IPS DF 6.9 (cell line): Measurements from ENCODE around the gene HERPUD1.
"Not testable (repeated sequence)": the region's sequence is repeated elsewhere in the genome, so short reads cannot be mapped to it uniquely, and the experiment has no call there.

ENCODE experiments used
- DNase-seq: peaks from one replicate; pipeline ENCODE4 v3.0.0-alpha.2; 2013; ENCODE audit warnings: low read depth, low spot score
- H3K27ac ChIP-seq: one replicate; pipeline ENCODE4 v1.5.1; 2013; ENCODE audit warnings: low read length, control low read depth
- H3K27me3 ChIP-seq: 2 replicates; pipeline ENCODE4 v1.6.1; 2013; ENCODE audit warnings: mild to moderate bottlenecking, low read length; ENCODE audit not compliant: control insufficient read depth, insufficient read depth
- H3K36me3 ChIP-seq: 2 replicates; pipeline ENCODE4 v1.6.1; 2013; ENCODE audit warnings: low read length; ENCODE audit not compliant: control insufficient read depth, insufficient read depth
- H3K4me1 ChIP-seq: 2 replicates; pipeline ENCODE4 v1.6.1; 2013; ENCODE audit warnings: low read length; ENCODE audit not compliant: control insufficient read depth, insufficient read depth
- H3K4me3 ChIP-seq: 2 replicates; pipeline ENCODE4 v1.5.1; 2013; ENCODE audit warnings: mild to moderate bottlenecking, low read length
- H3K9me3 ChIP-seq: 2 replicates; pipeline ENCODE4 v1.6.1; 2013; ENCODE audit warnings: low read length, inconsistent platforms; ENCODE audit not compliant: control insufficient read depth, insufficient read depth
- WGBS: extraction: QIAGEN DNeasy Blood & Tissue Kit; methylation state at CpG from one replicate; pipeline ENCODE4 v1.1.7; 2013; ENCODE audit warnings: mixed read lengths, missing lambda C conversion rate; ENCODE audit not compliant: insufficient read length, insufficient coverage; 5-methylcytosine and 5-hydroxymethylcytosine counted together

Gene HERPUD1

DNA sequence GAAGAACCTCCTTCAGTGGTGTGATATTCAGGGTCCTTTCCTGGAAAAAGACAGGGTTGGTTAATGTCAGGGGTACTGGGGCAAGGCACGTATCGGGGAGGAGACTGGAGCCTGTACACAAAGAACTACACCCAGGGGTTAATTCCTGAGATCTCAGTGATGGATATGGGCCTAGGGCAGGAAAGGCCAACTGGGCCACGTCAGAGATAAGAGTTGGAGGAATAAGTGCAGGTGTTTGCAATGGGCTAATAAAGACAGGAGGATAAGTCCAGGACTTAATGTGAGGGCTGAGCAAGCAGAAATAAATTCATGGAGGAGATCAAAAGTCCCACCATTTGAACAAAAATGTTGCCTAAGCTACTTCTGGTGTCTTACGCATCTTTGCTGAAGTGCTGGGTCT, 10.4 kb upstream of the HERPUD1 start:
- Histone ChIP-seq H3K36me3 (no peaks in the 10 kb centered on the region), H3K4me3 (no peak overlapping the region), H3K9me3 (no peaks in the 10 kb centered on the region), H3K4me1 (no peaks in the 10 kb centered on the region), H3K27ac (no peak overlapping the region), H3K27me3 (no peaks in the 10 kb centered on the region)
- no peak for DNase-seq
- WGBS, result no CpG with 5 or more reads among the region's 4 CpGs

DNA sequence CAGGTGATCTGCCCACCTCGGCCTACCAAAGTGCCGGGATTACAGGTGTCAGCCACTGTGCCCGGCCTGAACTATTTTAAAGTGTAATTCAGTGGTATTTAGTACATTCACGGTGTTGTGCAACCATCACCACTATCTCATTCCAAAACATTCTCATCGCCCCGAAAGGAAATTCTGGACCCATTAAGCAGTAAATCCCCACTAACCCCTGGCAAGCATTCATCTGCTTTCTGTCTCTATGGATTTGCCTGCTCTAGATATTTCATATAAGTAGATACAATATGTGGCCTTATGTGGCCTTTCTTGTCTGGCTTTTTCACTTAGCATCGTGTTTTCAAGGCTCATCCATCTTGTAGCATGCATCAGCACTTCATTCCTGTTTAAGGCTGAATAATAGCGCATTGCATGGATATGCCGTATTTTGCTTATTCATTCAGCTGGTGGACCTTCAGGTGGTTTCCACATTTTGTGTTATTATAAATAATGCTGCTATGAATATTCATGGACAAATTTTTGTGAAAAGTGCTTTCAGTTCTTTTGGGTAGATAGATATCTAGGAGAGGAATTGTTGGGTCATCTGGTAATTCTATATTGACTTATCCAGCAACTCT, 8.4 kb upstream of the HERPUD1 start:
- Histone ChIP-seq H3K27me3 (no peaks in the 10 kb centered on the region), H3K4me1 (no peaks in the 10 kb centered on the region), H3K27ac (no peak overlapping the region), H3K36me3 (no peaks in the 10 kb centered on the region), H3K9me3 (no peaks in the 10 kb centered on the region), H3K4me3 (no peak overlapping the region)
- WGBS, result no CpG with 5 or more reads among the region's 9 CpGs
- no peak for DNase-seq

DNA sequence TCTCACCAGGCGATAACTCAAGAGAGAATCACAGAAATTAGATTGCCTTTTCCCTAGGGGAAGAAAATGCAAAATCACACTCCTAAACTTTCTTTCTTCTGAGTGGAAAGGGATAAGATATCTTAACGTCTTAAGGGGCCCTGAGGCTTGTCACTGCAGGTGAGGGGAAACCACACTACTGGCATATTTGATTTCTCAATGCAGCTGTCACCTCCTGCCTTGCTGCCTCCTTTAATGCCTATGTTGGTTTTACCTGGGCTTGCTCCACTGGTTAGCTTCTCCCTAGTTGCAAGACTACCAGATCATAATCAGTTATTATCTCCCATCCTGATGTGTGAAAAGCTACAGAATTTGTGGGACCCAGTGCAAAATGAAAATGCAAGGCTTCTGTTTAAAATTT, 4.5 kb upstream of the HERPUD1 start:
- H3K27ac ChIP-seq, result no peak overlapping the region
- H3K9me3 ChIP-seq, result no peaks in the 10 kb centered on the region
- H3K27me3 ChIP-seq, result no peaks in the 10 kb centered on the region
- no CpG with 5 or more reads among the region's 2 CpGs for WGBS
- no peak overlapping the region for H3K4me3 ChIP-seq
- DNase-seq, result no peak
- H3K4me1 ChIP-seq, result 0 out of 2 replicates have a peak, but pooled peaks cover 2% of the 10 kb centered on the region
- no peaks in the 10 kb centered on the region for H3K36me3 ChIP-seq

DNA sequence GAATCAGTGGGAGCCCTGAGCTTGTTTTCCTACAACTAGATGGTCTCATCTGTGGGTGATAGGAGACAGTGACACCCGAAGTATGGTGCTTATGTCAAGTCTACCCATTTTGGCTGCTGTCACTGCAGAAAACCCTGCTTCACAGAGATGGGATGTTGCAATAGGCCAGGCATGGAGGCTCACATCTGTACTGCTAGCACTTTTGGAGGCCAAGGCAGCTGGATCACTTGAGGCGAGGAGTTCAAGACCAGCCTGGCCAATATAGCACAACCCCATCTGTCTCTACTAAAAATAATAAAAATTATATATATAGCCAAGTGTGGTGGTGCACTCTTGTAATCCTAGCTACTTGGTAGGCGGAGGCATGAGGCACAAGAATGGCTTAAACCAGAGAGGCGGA, 2.3 kb upstream of the HERPUD1 start:
- peaks cover 3% of the 10 kb centered on the region for H3K4me1 ChIP-seq
- H3K27ac ChIP-seq, result no peak overlapping the region
- H3K4me3 ChIP-seq, result no peak overlapping the region
- DNase-seq, result no peak
- WGBS, result no CpG with 5 or more reads among the region's 4 CpGs
- no peaks in the 10 kb centered on the region for H3K27me3 ChIP-seq
- H3K36me3 ChIP-seq, result no peaks in the 10 kb centered on the region
- no peaks in the 10 kb centered on the region for H3K9me3 ChIP-seq

DNA sequence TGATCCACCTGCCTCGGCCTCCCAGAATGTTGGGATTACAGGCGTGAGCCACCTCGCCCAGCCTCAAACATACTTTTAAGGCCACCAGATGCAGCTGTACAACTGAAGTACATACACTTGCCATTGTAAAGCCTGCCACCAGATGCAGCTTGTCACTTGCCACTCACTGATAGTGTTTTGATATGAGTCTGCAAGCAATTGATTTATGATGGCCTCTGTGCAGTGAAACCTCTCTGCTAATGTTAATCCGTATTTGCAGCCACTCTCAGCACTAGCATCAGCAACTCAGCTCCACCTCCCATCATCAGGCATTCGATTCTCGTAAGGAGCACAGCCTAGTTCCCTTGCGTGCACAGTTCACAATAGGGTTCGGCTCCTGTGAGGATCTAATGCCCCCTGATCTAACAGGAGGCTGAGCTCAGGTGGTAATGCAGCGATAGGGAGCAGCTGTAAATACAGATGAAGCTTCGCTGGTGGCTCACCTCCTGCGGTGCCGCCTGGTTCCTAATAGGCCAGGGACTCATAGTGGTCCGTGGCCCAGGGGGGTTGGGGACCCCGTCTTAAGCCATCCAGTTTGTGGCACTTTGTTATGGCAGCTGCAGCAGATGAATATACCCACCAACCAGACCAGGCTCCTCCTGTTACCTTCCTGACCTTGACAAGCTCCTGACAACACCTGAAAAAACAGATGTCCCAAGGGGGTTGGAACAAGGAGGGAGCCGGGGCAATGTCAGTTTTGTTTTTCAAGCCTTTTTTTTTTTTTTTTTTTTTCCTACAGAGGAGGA, 1.3 kb upstream of the HERPUD1 start:
- no CpG with 5 or more reads among the region's 15 CpGs for WGBS
- no peaks in the 10 kb centered on the region for H3K36me3 ChIP-seq
- H3K27ac ChIP-seq, result no peak overlapping the region
- DNase-seq, result no peak
- H3K9me3 ChIP-seq, result no peaks in the 10 kb centered on the region
- no peak overlapping the region for H3K4me3 ChIP-seq
- peaks cover 3% of the 10 kb centered on the region for H3K4me1 ChIP-seq
- H3K27me3 ChIP-seq, result no peaks in the 10 kb centered on the region

DNA sequence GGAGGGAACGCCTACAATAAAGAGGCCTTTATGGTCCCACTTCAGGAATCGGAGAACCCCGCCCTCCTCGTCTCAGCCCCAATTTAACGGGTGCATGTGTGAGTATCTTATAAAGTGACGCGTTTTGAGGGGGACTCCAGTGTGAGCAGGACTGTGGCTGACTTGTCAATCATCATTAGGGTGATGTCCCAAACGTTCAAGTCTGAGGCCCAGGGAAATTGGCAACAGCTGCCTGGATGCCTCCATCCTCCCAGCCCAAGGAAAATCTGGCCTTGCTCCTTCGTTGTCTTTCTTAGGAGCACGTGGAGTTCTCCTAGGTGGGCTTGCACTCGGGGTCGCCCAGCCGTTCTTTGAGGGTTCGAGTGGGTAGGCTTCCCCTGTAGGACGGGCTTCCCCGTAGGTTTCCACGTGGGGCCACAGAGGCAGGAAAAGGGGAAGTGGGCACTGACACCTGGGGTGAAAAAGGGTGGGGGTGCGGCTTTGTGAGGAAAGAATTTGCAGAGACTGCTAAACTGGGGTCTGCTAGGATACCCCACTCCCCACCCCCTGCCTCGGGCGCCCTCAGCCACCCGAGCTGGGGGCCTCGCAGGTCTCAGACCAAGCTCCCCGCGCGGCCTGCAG, 561 bp upstream of the HERPUD1 start:
- no peak for DNase-seq

DNA sequence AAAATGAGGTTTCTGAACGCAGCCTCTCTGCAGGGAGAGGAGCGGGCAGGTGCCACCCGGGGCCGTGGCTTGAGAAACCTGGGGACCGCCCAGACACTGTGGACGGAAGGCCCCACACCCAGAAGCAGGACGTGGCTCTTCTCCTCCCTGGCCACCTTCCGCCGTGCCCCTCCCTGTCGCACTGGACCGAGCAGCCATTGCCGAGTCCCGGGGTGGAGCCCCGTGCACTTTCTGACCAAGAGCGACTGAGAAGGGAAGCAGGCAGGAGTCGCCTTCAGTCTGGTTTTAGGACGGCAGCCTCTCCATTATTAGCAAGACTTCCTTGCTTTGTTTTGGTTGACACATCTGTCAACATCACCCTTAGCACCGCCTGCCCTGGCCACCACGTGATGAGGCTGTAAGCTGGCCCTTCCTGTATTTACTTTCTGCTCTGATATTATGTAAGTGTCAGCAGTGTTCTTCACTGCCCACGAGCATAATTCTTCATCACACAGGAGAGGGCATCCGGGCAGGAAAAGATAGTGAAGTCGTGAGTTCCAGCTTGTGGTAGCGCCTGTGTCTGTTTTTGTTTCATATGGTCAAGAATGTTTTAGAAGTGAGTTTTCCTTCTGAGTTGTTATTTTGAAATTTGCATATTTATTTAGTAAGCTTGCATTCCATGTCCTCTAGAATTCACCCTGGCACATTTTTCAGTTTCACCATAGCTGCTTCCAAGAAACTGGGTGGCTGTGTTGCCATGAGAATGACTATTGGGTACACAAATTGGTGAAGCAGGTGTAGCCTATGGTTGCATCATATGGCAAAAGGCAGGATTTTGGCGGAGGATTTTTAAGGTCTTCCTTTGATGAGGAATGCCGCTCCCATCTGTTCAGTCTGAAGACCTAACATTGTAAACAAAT, 1.0 kb downstream of the HERPUD1 start:
- DNase-seq, result no peak
- no peaks in the 10 kb centered on the region for H3K9me3 ChIP-seq
- peak overlapping the region; percentile 81 for H3K4me3 ChIP-seq
- H3K27ac ChIP-seq, result no peak overlapping the region
- H3K27me3 ChIP-seq, result no peaks in the 10 kb centered on the region
- H3K36me3 ChIP-seq, result peaks cover 5% of the 10 kb centered on the region; the same call in 1 of the 2 replicates
- peaks cover 3% of the 10 kb centered on the region for H3K4me1 ChIP-seq
- no CpG with 5 or more reads among the region's 25 CpGs for WGBS

More for the DNA sequence above, 561 bp upstream of the HERPUD1 start:
- Histone ChIP-seq H3K36me3 (no peaks in the 10 kb centered on the region), H3K27ac (no peak overlapping the region), H3K4me1 (peaks cover 3% of the 10 kb centered on the region), H3K27me3 (no peaks in the 10 kb centered on the region), H3K9me3 (no peaks in the 10 kb centered on the region), H3K4me3 (no peak overlapping the region; the same call in 1 of the 2 replicates)
- WGBS, result no CpG with 5 or more reads among the region's 25 CpGs

DNA sequence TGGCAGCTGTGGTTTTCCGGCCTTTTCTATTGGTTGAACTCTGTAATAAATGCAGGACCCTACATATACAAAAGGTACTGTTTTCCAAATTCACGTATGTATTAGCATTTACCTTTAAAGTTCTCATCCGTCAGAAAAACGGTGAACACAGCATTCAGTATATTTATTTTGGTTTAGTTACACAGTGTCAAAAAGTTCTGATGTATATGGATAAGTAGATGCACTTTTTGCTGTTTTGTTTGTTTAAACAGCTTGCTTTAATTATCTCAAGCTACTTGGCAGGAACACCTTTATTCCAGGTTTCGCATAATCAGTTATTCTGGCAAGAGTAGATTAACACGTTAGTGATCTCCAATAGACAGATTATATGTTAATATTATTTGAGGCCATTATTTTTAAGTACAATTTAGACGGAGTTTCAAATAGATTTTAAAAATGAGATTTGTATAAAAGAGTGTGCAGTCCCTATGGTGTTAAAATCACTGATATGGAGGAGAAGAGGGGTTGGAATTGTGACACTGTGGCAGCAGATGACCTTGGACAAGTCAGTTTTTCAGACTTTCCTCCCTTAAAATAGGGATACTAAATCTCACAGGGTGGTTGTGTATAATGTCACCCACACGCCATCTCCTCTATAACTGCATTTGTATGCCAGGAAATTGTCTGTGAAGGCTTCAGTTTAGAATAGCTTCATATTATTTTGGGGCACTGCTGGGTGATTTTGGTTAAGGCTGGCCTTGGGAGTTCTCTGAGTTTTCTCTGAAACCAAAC, 2.1 kb downstream of the HERPUD1 start:
- peaks cover 3% of the 10 kb centered on the region for H3K4me1 ChIP-seq
- H3K27me3 ChIP-seq, result no peaks in the 10 kb centered on the region
- no peak overlapping the region for H3K4me3 ChIP-seq
- no peak for DNase-seq
- 100% methylated on average over 1 of the region's 8 CpGs for WGBS
- no peak overlapping the region for H3K27ac ChIP-seq
- peaks cover 12% of the 10 kb centered on the region for H3K36me3 ChIP-seq
- no peaks in the 10 kb centered on the region for H3K9me3 ChIP-seq

DNA sequence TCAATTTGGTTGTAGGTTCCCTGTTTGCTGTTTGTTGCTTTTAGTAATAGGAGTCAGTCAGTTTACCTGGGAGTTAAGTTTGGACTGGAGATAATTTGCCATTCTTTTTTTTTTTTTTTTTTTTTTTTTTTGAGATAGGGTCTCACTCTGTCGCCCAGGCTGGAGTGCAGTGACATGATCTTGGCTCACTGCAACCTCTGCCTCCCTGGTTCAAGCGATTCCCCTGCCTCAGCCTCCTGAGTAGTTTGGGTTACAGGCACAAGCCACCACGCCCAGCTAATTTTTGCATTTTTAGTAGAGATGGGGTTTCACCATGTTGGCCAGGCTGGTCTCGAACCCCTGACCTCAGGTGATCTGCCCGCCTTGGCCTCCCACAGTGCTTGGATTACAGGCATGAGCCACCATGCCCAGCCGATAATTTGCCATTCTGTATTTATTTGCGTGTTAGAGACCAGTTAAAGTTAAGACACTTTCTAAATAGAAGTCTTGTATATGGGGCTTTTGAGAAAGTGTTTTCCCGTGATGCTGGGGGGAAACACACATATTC, 2.7 kb downstream of the HERPUD1 start:
- H3K4me1 ChIP-seq, H3K4me3 ChIP-seq, H3K27me3 ChIP-seq, DNase-seq, H3K27ac ChIP-seq, H3K9me3 ChIP-seq: not testable (repeated sequence)
- peaks cover 15% of the 10 kb centered on the region for H3K36me3 ChIP-seq
- no CpG with 5 or more reads among the region's 8 CpGs for WGBS
